Activated naive CD8-positive, alpha-beta T cell treated with anti-CD3 and anti-CD28 coated beads, Interleukin-2, amount 50 U/mL, for 16 hours (primary cell): ENCODE data around the gene HYKK.
A peak's percentile ranks its signal among the peaks of the same experiment; 100 is the strongest.
"Not testable (repeated sequence)": the region's sequence is repeated elsewhere in the genome, so short reads cannot be mapped to it uniquely, and the experiment has no call there.

Experiments used
- DNase-seq: peaks from one replicate; pipeline ENCODE4 v3.0.0-alpha.2; 2020; ENCODE audit warnings: low read depth, low spot score

Gene HYKK

DNA sequence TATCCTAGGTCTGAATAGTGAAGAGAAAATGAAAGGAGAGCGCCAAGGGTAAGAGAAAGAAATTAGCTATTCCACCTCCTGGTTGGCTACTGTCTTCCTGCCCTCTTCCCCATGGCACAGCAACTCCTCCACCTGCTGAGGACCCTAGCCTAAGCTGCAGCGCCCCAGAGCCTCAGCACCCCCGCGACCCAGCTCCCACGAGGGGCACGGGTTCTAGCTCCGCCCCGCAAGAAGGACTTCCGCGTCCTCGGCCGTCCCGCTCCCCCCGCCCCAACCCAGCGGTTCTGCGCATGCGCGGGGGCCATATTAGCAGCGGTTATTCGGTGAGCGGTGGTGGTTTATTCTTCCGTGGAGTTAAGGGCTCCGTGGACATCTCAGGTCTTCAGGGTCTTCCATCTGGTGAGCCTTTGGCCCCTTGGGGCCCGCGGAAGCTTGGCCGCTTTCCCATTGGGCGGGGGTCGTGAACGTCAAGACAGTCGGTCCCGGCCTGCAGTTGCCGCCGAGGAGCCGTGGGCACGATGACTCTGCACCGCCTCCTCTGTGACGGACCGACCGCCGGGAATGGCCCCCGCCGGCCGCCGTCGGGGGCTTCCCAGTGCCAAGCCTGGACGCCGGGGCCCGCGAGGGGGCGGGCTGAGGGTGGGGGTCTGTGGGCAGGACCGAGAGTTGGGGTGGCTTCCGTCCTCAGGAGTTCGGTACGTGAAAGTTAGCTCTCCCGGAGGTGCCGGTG is 32.9 kb downstream of the HYKK start, which contains the start of gene PSMA4:
Gene PSMA4, plus strand, starts transcription at position 304 of the 730 bp plus-strand sequence. CDS start 1,484 bp downstream, outside the sequence.
- peak; percentile 91 for DNase-seq

DNA sequence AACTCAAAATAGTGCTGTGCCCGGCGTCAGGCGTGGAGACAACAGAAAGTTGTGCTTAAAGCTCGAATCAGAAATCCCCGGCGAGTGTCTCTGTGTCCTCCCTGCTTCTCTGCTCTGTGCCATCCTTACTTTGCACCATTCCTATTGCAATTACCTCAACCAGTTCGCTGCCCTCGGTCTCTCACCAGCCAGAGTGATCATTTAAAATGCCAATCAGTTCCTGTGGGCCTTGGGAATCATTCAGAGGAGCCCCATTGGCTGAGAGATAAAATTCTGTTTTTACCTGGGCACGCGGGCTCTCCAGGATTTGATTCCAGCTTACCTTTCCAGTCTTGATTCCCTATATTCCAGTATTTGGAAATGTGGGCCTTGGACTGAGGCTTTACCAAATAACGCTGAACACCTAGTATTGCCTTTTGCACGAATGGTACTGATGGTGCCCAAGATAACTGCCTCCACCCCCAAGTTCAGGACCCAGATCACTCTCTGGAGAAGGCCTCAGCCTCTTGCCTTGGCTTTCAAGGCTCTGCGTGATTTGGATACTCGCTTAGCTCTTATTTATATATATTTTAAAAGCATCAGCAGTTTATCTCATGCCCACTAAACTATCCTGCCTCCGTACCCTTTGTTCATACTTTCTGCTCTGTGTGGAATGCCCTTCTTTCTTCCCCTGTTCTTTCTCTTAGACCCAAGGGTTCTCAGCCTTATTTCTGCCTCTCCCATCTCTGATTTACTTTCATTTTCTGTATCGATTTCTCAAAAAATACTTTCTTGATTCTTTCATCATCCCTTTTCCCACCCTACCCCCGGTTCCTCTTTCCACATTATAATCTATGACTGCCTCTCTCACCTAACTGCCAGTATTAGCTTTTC is 33.7 kb downstream of the HYKK start:
- no peak for DNase-seq

GRCh38 chr15:78541744-78542034 is 34.3 kb downstream of the HYKK start:
- DNase-seq = no peak

GRCh38 chr15:78542647-78543046 is 35.3 kb downstream of the HYKK start:
- no peak for DNase-seq

- no peak for DNase-seq
These were observed 42.8 kb downstream of the HYKK start for GRCh38 chr15:78550194-78550593.

DNA sequence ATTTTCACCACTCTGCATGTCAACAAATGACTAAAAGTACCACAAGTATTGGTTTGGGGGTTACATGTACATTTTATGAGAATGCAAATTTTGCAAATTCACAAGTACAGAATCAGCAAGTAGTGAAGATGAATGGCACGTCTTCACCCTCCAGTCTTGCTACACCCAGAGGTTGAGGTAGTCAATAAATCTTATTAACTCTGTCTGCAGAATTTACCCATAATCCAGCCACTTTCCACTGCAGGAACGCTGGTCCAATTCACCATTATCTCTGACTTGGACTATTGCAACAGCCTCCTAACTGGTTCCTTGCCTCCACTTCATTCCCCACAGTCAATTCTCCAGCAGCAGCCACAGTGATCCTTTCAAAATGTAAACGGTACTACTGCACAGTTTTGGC is 43.4 kb downstream of the HYKK start:
- no peak for DNase-seq

- DNase-seq = no peak
These were observed 44.5 kb downstream of the HYKK start for GRCh38 chr15:78551902-78552301.

GRCh38 chr15:78552597-78552996 is 45.2 kb downstream of the HYKK start:
- no peak for DNase-seq

DNA sequence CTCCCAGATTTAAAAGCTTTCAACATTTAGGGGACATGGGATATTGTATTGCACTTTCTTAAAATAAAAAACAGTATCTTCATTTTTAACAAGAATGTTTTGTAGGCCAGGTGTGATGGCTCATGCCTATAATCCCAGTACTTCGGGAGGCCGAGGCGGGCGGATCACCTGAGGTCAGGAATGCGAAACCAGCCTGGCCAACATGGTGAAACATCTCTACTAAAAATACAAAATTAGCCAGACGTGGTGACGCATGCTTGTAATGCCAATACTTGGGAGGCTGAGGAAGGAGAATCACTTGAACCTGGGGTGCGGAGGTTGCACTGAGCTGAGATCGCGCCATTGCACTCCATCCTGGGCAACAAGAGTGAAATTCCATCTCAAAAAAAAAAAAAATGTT is 52.8 kb downstream of the HYKK start:
- DNase-seq = not testable (repeated sequence)

DNA sequence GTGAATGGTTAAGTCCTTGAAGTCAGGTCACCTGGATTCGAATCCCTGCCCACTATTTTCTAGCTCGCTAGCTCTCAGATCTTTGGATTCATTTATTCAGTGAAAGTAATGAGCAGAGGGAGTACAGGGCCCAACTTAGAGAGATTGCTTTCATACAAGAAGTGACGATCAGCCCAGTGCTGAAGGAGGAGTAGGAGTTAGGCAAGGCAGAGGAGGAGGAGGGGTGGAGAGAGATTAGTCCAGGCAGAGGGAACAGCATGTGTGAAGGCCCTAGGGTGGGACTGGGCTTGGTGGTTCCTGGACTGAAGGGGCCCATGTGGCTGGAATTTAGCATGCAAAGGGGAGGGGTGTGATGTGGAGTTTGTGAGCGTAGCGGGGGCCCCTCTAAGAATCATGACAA is 54.1 kb downstream of the HYKK start:
- no peak for DNase-seq

DNA sequence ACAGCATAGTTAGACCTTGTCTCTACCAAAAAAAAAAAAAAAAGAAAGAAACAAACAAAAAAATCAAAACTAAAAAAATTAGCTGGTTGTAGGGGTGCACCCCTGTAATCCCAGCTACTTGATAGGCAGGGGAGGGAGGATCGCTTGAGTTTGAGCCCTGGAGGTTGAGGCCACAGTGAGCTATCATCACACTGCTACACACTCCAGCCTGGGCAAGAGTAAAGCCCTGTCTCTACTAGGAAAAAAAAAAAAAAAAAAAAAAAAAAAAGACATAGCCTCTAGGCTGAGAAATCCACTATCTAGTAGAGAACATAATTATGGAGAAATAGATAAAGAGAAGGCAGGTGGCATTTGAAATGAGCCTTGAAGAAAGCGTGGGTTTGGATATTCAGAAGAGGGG is 55.7 kb downstream of the HYKK start:
- no peak for DNase-seq

GRCh38 chr15:78564743-78565096 is 57.3 kb downstream of the HYKK start:
- no peak for DNase-seq

DNA sequence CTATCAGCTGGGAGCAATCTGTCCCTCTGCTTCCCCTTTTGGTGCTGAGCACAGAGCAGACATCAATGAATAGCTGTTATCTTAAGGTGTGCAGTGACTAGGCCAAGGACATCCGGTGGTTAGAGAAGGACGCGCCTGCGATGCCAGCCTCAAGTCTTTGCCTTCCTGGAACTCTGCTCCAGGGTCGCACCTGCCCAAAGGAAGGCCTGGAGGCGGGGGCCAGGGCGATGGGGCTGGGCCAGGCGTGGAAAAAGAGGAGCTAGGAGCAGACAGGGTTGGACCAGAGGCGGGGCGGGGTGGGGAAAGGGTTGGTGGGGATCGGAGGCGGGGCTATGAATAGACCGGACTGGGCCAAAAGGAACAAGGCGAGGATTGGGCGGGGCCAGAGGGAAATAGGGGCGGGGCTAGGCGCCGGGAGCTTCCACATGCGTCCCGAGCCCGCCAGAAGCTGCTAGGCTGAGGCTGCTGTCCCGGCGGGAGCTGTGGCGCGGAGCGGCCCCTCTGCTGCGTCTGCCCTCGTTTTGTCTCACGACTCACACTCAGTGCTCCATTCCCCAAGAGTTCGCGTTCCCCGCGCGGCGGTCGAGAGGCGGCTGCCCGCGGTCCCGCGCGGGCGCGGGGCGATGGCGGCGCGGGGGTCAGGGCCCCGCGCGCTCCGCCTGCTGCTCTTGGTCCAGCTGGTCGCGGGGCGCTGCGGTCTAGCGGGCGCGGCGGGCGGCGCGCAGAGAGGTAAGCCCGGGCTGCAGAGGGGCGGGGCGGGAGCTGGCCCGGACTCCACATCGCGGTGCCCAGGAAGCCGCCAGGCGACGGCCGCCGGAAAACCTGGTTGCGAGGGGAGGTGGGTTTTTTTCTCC is 57.9 kb downstream of the HYKK start, which contains the start of gene CHRNA5:
Gene CHRNA5, plus strand, starts transcription at position 424 of the 854 bp plus-strand sequence. Its CDS starts 200 bp downstream, at position 624.
- DNase-seq = peak; percentile 3

DNA sequence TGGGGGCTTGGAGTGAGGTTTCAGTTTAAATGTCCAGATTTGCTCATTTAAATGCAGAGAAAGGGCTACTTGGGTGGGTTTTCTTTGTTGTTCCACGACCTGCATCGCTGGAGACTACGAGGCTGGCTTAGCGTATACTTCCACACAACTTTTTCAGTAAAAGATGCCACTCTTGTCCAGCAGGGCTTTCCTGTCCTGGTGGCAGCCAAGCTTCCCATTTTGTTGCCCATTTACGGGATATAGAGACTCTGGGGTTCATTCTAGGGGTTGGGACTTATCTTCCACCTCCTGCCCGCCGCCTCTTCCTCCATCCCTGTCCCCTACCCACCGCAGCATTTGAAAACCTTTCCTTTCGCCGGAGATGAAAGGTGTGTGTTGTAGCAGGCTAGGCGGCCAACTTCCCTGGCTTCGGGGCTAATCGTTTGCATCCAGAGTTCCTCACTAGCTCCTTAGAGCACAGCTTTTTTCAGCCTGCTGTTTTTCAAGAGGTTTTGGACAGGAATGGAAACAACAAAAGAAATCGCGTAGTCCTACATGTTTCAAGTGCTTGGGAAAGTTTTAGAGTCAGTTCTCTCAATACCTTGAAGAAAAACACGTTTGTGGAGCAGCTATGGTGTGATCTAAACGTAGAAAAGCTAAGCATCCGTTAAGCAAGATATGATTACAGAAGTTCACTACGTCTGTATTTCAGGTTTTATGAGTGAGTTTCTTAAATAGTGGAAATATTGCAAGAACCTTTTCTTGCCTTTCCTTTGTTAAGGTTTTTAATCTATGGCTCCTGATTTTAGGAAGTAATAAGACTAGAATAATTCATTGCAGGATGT is 58.8 kb downstream of the HYKK start:
- DNase-seq = no peak

GRCh38 chr15:78567531-78567930 is 60.2 kb downstream of the HYKK start:
- DNase-seq = no peak

DNA sequence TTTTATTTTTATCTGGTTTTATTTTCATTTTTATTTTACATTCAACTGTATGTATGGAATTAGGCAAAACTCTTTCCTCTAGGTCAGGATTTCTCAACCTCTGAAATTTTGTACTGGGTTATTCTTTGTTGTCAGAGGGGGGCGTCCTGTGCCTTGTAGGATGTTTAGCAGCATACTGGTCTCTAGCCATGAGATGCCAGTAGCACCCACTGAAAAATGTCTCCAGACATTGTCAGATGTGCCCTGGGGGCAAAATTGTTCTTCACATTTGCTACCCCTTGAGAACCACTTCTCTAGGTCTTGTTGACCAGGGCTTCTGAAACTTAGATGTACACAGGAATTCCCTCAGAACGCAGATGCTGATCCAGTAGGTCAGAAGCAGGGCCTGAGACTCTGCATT is 63.3 kb downstream of the HYKK start:
- no peak for DNase-seq

DNA sequence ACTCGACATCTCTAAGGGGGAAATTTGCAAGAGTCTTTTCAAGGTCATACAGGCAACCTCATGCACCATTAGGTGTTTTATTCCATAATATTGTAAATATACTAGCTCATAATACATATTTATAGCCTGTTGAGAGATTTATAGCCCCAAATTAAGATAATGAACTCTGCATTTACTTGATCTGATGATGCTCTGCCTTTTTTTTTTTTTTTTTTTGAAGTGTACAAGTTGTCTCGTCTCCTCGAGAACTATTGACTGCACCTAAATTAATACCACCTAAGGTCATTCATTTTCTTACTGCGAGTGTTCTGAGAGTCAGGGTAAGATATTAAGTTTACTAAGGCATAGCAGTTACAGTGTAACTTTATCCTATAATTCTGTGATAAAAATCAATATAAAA is 64.0 kb downstream of the HYKK start:
- no peak for DNase-seq

- no peak for DNase-seq
These were observed 66.0 kb downstream of the HYKK start for GRCh38 chr15:78573416-78573815.

DNA sequence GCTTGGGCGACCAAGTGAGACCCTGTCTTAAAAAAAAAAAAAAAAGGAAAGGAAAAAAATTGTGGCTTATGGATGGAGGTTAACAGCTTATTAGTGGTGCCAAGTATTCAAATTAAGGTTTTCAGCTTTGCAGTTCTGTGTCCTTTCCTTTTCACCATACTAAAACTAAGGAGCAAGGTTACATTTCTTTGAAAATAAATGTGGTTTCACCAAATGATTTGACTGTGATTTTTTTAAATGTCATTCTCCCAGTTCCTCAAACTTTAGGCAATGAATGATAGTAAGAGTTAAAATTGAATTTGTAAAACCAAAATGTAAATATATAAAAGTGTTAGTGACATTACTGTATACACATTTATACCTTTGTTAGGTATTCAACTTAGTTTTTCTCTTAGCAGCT is 67.6 kb downstream of the HYKK start:
- no peak for DNase-seq
